H9 (cell line): ENCODE data around the gene MICU1. TPM values are rescaled to one million over a fixed set of nuclear protein-coding genes. Genes with fewer than 3 reads are reported as not detected.

Experiments used
- DNase-seq: peaks from one replicate; pipeline ENCODE4 v3.0.0-alpha.2; 2017
- H2AFZ ChIP-seq: one replicate; pipeline ENCODE4 v1.6.1; 2013; ENCODE audit warnings: mild to moderate bottlenecking, low read length, control low read depth, moderate library complexity
- H2AK5ac ChIP-seq: 2 replicates; pipeline ENCODE4 v1.6.1; 2013; ENCODE audit warnings: low read length, control low read depth, mixed read lengths; ENCODE audit not compliant: insufficient read length
- H2BK120ac ChIP-seq: one replicate; pipeline ENCODE4 v1.6.1; 2013; ENCODE audit warnings: low read depth, mild to moderate bottlenecking, low read length, control low read depth, inconsistent platforms; ENCODE audit not compliant: poor library complexity, severe bottlenecking
- H2BK12ac ChIP-seq: 2 replicates; pipeline ENCODE4 v1.6.1; 2013; ENCODE audit warnings: low read length, control low read depth, mixed read lengths, low read depth; ENCODE audit not compliant: insufficient read length
- H2BK15ac ChIP-seq: 2 replicates; pipeline ENCODE4 v1.6.1; 2013; ENCODE audit warnings: low read depth, low read length, control low read depth
- H2BK20ac ChIP-seq: one replicate; pipeline ENCODE4 v1.6.1; 2013; ENCODE audit warnings: low read depth, mild to moderate bottlenecking, low read length, control low read depth, inconsistent platforms; ENCODE audit not compliant: poor library complexity, severe bottlenecking
- H2BK5ac ChIP-seq: 2 replicates; pipeline ENCODE4 v1.6.1; 2013; ENCODE audit warnings: low read length, control low read depth, mixed read lengths; ENCODE audit not compliant: insufficient read length
- H3K14ac ChIP-seq: 2 replicates; pipeline ENCODE4 v1.6.1; 2013; ENCODE audit warnings: low read length, control low read depth; ENCODE audit not compliant: insufficient read depth
- H3K18ac ChIP-seq: 2 replicates; pipeline ENCODE4 v1.6.1; 2013; ENCODE audit warnings: low read depth, mild to moderate bottlenecking, mixed read lengths, low read length, control low read depth; ENCODE audit not compliant: insufficient read length
- H3K23ac ChIP-seq: 2 replicates; pipeline ENCODE4 v1.6.1; 2013; ENCODE audit warnings: low read length, control low read depth, mixed read lengths, low read depth; ENCODE audit not compliant: insufficient read length
- H3K23me2 ChIP-seq: 2 replicates; pipeline ENCODE4 v1.6.1; 2013; ENCODE audit warnings: low read depth, mild to moderate bottlenecking, mixed read lengths, low read length, control low read depth; ENCODE audit not compliant: insufficient read length, poor library complexity, severe bottlenecking
- H3K27ac ChIP-seq: 2 replicates; pipeline ENCODE4 v1.5.1; 2013; ENCODE audit warnings: low read length, control low read depth, mixed read lengths, low read depth; ENCODE audit not compliant: insufficient read length
- H3K27me3 ChIP-seq: 2 replicates; pipeline ENCODE4 v1.6.1; 2013; ENCODE audit warnings: low read length, control low read depth, inconsistent platforms; ENCODE audit not compliant: insufficient read depth
- H3K4ac ChIP-seq: 2 replicates; pipeline ENCODE4 v1.6.1; 2013; ENCODE audit warnings: low read depth, mild to moderate bottlenecking, control low read depth, inconsistent platforms, low read length, moderate library complexity
- H3K4me1 ChIP-seq: 2 replicates; pipeline ENCODE4 v1.6.1; 2013; ENCODE audit warnings: low read length, control low read depth, inconsistent platforms; ENCODE audit not compliant: insufficient read depth
- H3K4me2 ChIP-seq: 2 replicates; pipeline ENCODE4 v1.6.1; 2013; ENCODE audit warnings: low read length, control low read depth, mixed read lengths; ENCODE audit not compliant: insufficient read length, insufficient read depth
- H3K56ac ChIP-seq: 2 replicates; pipeline ENCODE4 v1.6.1; 2013; ENCODE audit warnings: low read depth, mild to moderate bottlenecking, mixed read lengths, low read length, control low read depth; ENCODE audit not compliant: insufficient read length
- H3K79me1 ChIP-seq: 2 replicates; pipeline ENCODE4 v1.6.1; 2013; ENCODE audit warnings: low read depth, mild to moderate bottlenecking, moderate library complexity, low read length, control low read depth, inconsistent platforms; ENCODE audit not compliant: insufficient read depth, poor library complexity, severe bottlenecking
- H3K79me2 ChIP-seq: 2 replicates; pipeline ENCODE4 v1.6.1; 2013; ENCODE audit warnings: low read length, control low read depth, inconsistent platforms; ENCODE audit not compliant: insufficient read depth
- H3K9ac ChIP-seq: 2 replicates; pipeline ENCODE4 v1.6.1; 2013; ENCODE audit warnings: low read length, control low read depth, mixed read lengths; ENCODE audit not compliant: insufficient read length; ENCODE audit errors: extremely low read depth
- H3K9me3 ChIP-seq: one replicate; pipeline ENCODE4 v1.6.1; 2013; ENCODE audit warnings: low read depth, low read length, inconsistent platforms; ENCODE audit not compliant: control insufficient read depth
- H3T11ph ChIP-seq: one replicate; pipeline ENCODE4 v1.6.1; 2013; ENCODE audit warnings: mild to moderate bottlenecking, low read length, control low read depth, inconsistent platforms
- H4K20me1 ChIP-seq: one replicate; pipeline ENCODE4 v1.6.1; 2013; ENCODE audit not compliant: control insufficient read depth, insufficient read length, insufficient read depth
- H4K5ac ChIP-seq: 2 replicates; pipeline ENCODE4 v1.6.1; 2013; ENCODE audit warnings: low read depth, mild to moderate bottlenecking, mixed read lengths, low read length, control low read depth; ENCODE audit not compliant: insufficient read length
- H4K8ac ChIP-seq: replicated peaks from 2 replicates; pipeline ENCODE4 v1.6.1; 2013; ENCODE audit warnings: low read length, control low read depth, mixed read lengths, low read depth; ENCODE audit not compliant: insufficient read length
- H4K91ac ChIP-seq: 2 replicates; pipeline ENCODE4 v1.6.1; 2013; ENCODE audit warnings: low read depth, mild to moderate bottlenecking, moderate library complexity, mixed read lengths, low read length, control low read depth; ENCODE audit not compliant: insufficient read length
- H3K27ac Mint-ChIP-seq, 3 experiments: 2 replicates in 2 of 3; 3 replicates in 1 of 3; pipeline ENCODE4 v1.8.0; 2020 to 2021; ENCODE audit warnings: mixed read lengths in 3 of 3, mild to moderate bottlenecking in 1 of 3, moderate library complexity in 1 of 3
- H3K27me3 Mint-ChIP-seq: 2 replicates; pipeline ENCODE4 v1.8.0; 2021; ENCODE audit warnings: low read depth, mild to moderate bottlenecking, moderate library complexity, mixed read lengths
- H3K36me3 Mint-ChIP-seq, 3 experiments: 2 replicates in 2 of 3; 3 replicates in 1 of 3; pipeline ENCODE4 v1.8.0; 2020 to 2021; ENCODE audit warnings: low read depth in 3 of 3, mixed read lengths in 3 of 3; ENCODE audit not compliant: insufficient read depth in 1 of 3
- H3K4me1 Mint-ChIP-seq, 2 experiments: 2 replicates each; pipeline ENCODE4 v1.8.0; 2020; ENCODE audit warnings: mixed read lengths in 2 of 2
- H3K4me3 Mint-ChIP-seq, 2 experiments: 2 replicates in 1 of 2; 3 replicates in 1 of 2; pipeline ENCODE4 v1.8.0; 2020 to 2021; ENCODE audit warnings: mild to moderate bottlenecking in 2 of 2, mixed read lengths in 2 of 2, moderate library complexity in 1 of 2
- H3K9me3 Mint-ChIP-seq, 2 experiments: 2 replicates in 1 of 2; 3 replicates in 1 of 2; pipeline ENCODE4 v1.8.0; 2020; ENCODE audit warnings: mild to moderate bottlenecking in 2 of 2, mixed read lengths in 2 of 2, moderate library complexity in 1 of 2
- WGBS: extraction: QIAGEN DNeasy Blood & Tissue Kit; methylation state at CpG from one replicate; pipeline ENCODE4 v1.1.7; 2013; ENCODE audit warnings: missing lambda C conversion rate, low lambda C conversion rate, mixed read lengths; ENCODE audit not compliant: insufficient read length; ENCODE audit errors: extremely low coverage; 5-methylcytosine and 5-hydroxymethylcytosine counted together
- total RNA-seq: library from RNA; stranded (reverse); gene quantifications from 2 replicates; pipeline ENCODE4 v1.2.1, GENCODE V29; 2021
- TF ChIP-seq, protein P1 (sequence below): fragments of 200-600 bp; sonication (generic); conservative IDR thresholded peaks from 3 replicates; pipeline ENCODE4 v1.8.0; 2021; ENCODE audit warnings: antibody characterized with exemption, mild to moderate bottlenecking

The MICU1 gene
- total RNA-seq, 1 experiment from 2014 or later = 33.2 TPM

DNA sequence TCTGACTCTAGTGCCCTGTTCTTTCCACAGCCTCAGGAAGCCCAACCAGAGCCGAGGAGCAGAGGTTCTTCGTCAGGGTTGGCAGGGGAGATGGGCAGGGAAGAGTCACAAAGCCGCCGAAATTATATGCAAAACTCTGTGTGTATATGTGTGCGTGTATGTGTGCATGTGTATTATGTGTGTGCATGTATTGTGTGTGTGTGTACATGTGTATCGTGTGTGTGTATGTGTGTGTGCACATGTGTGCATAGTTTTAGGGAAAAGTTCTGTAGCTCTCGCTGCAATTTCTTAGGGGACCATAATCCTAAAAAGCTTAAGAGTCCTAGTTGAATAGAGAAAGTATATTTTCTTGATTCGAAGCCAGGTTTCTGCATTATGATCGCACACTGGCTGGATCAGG lies 288.2 kb downstream of the MICU1 start:
- no peak overlapping the region for H4K8ac ChIP-seq

More for the DNA sequence above, 288.2 kb downstream of the MICU1 start:
- Mint-ChIP-seq H3K36me3 (peaks cover 8 to 71% (median 18%) of the 10 kb centered on the region in 3 experiments), H3K9me3 (no peaks in the 10 kb centered on the region), H3K4me3 (no peak overlapping the region), H3K27ac (no peak overlapping the region), H3K27me3 (no peaks in the 10 kb centered on the region), H3K4me1 (peaks cover 15 to 21% of the 10 kb centered on the region in 2 experiments)
- Histone ChIP-seq H2BK120ac (no peak overlapping the region), H3K23ac (no peak overlapping the region), H3K9me3 (no peaks in the 10 kb centered on the region), H3K14ac (no peak overlapping the region), H4K5ac (no peak overlapping the region), H4K20me1 (no peaks in the 10 kb centered on the region), H3K9ac (no peak overlapping the region), H3K79me2 (no peaks in the 10 kb centered on the region), H3K27ac (no peak overlapping the region), H2BK5ac (no peak overlapping the region), H3K4me2 (no peak overlapping the region), H3K23me2 (no peaks in the 10 kb centered on the region), H2BK12ac (no peak overlapping the region), H3K79me1 (no peaks in the 10 kb centered on the region), H2BK15ac (no peak overlapping the region), H2AK5ac (no peak overlapping the region), H3K27me3 (no peaks in the 10 kb centered on the region), H3K4me1 (no peaks in the 10 kb centered on the region; the same call in 1 of the 2 replicates), H3K4ac (no peak overlapping the region), H2AFZ (no peak overlapping the region), H3K56ac (no peak overlapping the region), H3K18ac (no peak overlapping the region), H2BK20ac (no peak overlapping the region), H3T11ph (no peak overlapping the region), H4K91ac (no peak overlapping the region)
- no peak for DNase-seq
- no CpG with 5 or more reads among the region's 9 CpGs for WGBS
- TF ChIP-seq, protein P1, sequence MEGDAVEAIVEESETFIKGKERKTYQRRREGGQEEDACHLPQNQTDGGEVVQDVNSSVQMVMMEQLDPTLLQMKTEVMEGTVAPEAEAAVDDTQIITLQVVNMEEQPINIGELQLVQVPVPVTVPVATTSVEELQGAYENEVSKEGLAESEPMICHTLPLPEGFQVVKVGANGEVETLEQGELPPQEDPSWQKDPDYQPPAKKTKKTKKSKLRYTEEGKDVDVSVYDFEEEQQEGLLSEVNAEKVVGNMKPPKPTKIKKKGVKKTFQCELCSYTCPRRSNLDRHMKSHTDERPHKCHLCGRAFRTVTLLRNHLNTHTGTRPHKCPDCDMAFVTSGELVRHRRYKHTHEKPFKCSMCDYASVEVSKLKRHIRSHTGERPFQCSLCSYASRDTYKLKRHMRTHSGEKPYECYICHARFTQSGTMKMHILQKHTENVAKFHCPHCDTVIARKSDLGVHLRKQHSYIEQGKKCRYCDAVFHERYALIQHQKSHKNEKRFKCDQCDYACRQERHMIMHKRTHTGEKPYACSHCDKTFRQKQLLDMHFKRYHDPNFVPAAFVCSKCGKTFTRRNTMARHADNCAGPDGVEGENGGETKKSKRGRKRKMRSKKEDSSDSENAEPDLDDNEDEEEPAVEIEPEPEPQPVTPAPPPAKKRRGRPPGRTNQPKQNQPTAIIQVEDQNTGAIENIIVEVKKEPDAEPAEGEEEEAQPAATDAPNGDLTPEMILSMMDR = no peak
